ENCODE data around the gene RPP25L.

DNA sequence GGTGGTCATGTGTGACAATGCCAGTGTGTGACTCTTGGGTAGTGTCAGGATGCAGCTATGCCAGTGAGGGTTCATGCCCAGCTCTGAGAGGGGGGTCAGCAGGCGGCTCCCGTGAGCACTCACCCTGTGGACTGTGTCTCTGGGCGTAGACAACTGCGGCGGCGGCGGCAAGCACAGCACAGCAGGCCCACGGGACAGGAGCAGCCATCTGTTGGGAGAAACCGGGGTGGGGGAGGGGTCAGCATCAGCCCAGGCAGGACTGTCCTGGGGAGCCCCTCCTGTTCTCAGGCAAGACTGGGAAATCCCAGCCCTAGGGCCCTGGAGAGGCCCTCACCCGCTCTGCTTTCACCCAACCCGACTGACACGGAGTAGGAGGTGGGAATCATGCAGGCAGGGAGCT, 43.1 kb downstream of the RPP25L start:
- TF ChIP-seq, protein P1, sequence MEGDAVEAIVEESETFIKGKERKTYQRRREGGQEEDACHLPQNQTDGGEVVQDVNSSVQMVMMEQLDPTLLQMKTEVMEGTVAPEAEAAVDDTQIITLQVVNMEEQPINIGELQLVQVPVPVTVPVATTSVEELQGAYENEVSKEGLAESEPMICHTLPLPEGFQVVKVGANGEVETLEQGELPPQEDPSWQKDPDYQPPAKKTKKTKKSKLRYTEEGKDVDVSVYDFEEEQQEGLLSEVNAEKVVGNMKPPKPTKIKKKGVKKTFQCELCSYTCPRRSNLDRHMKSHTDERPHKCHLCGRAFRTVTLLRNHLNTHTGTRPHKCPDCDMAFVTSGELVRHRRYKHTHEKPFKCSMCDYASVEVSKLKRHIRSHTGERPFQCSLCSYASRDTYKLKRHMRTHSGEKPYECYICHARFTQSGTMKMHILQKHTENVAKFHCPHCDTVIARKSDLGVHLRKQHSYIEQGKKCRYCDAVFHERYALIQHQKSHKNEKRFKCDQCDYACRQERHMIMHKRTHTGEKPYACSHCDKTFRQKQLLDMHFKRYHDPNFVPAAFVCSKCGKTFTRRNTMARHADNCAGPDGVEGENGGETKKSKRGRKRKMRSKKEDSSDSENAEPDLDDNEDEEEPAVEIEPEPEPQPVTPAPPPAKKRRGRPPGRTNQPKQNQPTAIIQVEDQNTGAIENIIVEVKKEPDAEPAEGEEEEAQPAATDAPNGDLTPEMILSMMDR (IDR thresholded peaks at IDR 0.05) = no peak
- no peak for TF ChIP-seq POLR2A (IDR thresholded peaks at IDR 0.05)

Measured in esophagus squamous epithelium (tissue), 4 donors.